ENCODE measurements around the gene ADD3. TPM values are rescaled to one million over a fixed set of nuclear protein-coding genes. Genes with fewer than 3 reads are reported as not detected.

Gene ADD3
- total RNA-seq, 3 donors from 2014 or later (not counting 1 experiment from before 2014, with no cell fraction given): 341 to 437 (median 344) TPM

GRCh38 chr10:110068780-110069179 lies 61.0 kb downstream of the ADD3 start:
- Histone ChIP-seq H3K4me1 (ENCODE audit: control insufficient read depth, insufficient read depth, low read length) (peaks cover 34% of the 10 kb centered on the region), H3K9me3 (ENCODE audit: control insufficient read depth, insufficient read depth, low read length) (no peaks in the 10 kb centered on the region), H3K36me3 (ENCODE audit: control insufficient read depth, insufficient read depth, low read length) (no peaks in the 10 kb centered on the region), H3K27ac (ENCODE audit: low read length) (peak overlapping the region; percentile 85), H3K27me3 (ENCODE audit: control insufficient read depth, insufficient read depth, low read length) (no peaks in the 10 kb centered on the region), H3K4me3 (ENCODE audit: low read length) (no peak overlapping the region)
- Mint-ChIP-seq H3K36me3 (no peaks in the 10 kb centered on the region), H3K27ac (peak overlapping the region; percentile 84 to 92), H3K9me3 (no peaks in the 10 kb centered on the region), H3K27me3 (ENCODE audit: low read depth in 2 of 2) (no peaks in the 10 kb centered on the region), H3K4me1 (peaks cover 72 to 83% of the 10 kb centered on the region in 2 donors), H3K4me3 (peak overlapping the region; percentile 87)
- no peak for TF ChIP-seq CTCF (IDR thresholded peaks at IDR 0.05)
- WGBS (ENCODE audit: insufficient coverage): 46% methylated on average over 6 of the region's 7 CpGs
- DNase-seq (no peak), ATAC-seq (no peak)
- intact Hi-C loops (cut with micrococcal nuclease): loop anchor here (1.0 to 2.0 kb wide), 2 partner anchors 8 to 60 kb away; no protein-coding TSS in a partner anchor

GRCh38 chr10:110069502-110069982 lies 61.8 kb downstream of the ADD3 start:
- ATAC-seq (peak; percentile 79 to 86 (median 79)), DNase-seq (peak in 1 of 2 donors; percentile 71)
- Mint-ChIP-seq H3K4me3 (peak overlapping the region; percentile 87), H3K36me3 (no peaks in the 10 kb centered on the region), H3K27me3 (ENCODE audit: low read depth in 2 of 2) (no peaks in the 10 kb centered on the region), H3K27ac (peak overlapping the region; percentile 84 to 92), H3K4me1 (peaks cover 77 to 83% of the 10 kb centered on the region in 2 donors), H3K9me3 (no peaks in the 10 kb centered on the region)
- no peaks in the 10 kb centered on the region for H3K27me3 ChIP-seq (ENCODE audit: control insufficient read depth, insufficient read depth, low read length)
- intact Hi-C loops (cut with micrococcal nuclease): loop anchor here (2.0 kb wide), 1 partner anchor 61 kb away; no protein-coding TSS in a partner anchor
- H3K4me1 ChIP-seq (ENCODE audit: control insufficient read depth, insufficient read depth, low read length): peaks cover 40% of the 10 kb centered on the region
- WGBS (ENCODE audit: insufficient coverage): no CpG with 5 or more reads among the region's 1 CpG
- no peak overlapping the region for H3K4me3 ChIP-seq (ENCODE audit: low read length)
- no peaks in the 10 kb centered on the region for H3K9me3 ChIP-seq (ENCODE audit: control insufficient read depth, insufficient read depth, low read length)
- peak overlapping the region; percentile 85 for H3K27ac ChIP-seq (ENCODE audit: low read length)
- H3K36me3 ChIP-seq (ENCODE audit: control insufficient read depth, insufficient read depth, low read length): no peaks in the 10 kb centered on the region
- no peak for TF ChIP-seq CTCF (IDR thresholded peaks at IDR 0.05)

GRCh38 chr10:110073896-110074295 lies 66.1 kb downstream of the ADD3 start:
- Mint-ChIP-seq H3K27ac (peak overlapping the region; percentile 84 to 92), H3K36me3 (no peaks in the 10 kb centered on the region), H3K27me3 (ENCODE audit: low read depth in 2 of 2) (no peaks in the 10 kb centered on the region), H3K4me1 (peaks cover 85 to 89% of the 10 kb centered on the region in 2 donors), H3K4me3 (peak overlapping the region; percentile 9), H3K9me3 (no peaks in the 10 kb centered on the region)
- no peak overlapping the region for H3K4me3 ChIP-seq (ENCODE audit: low read length)
- no peak for TF ChIP-seq CTCF (IDR thresholded peaks at IDR 0.05)
- 88% methylated on average over 1 of the region's 2 CpGs for WGBS (ENCODE audit: insufficient coverage)
- intact Hi-C loops (cut with micrococcal nuclease): no loop called here
- peak overlapping the region; percentile 37 for H3K27ac ChIP-seq (ENCODE audit: low read length)
- no peaks in the 10 kb centered on the region for H3K9me3 ChIP-seq (ENCODE audit: control insufficient read depth, insufficient read depth, low read length)
- no peaks in the 10 kb centered on the region for H3K27me3 ChIP-seq (ENCODE audit: control insufficient read depth, insufficient read depth, low read length)
- no peaks in the 10 kb centered on the region for H3K36me3 ChIP-seq (ENCODE audit: control insufficient read depth, insufficient read depth, low read length)
- DNase-seq: no peak
- peaks cover 40% of the 10 kb centered on the region for H3K4me1 ChIP-seq (ENCODE audit: control insufficient read depth, insufficient read depth, low read length)
- ATAC-seq: no peak

GRCh38 chr10:110074298-110074697 lies 66.5 kb downstream of the ADD3 start:
- Mint-ChIP-seq H3K36me3 (no peaks in the 10 kb centered on the region), H3K4me3 (peak overlapping the region; percentile 9), H3K4me1 (peaks cover 86 to 90% of the 10 kb centered on the region in 2 donors), H3K9me3 (no peaks in the 10 kb centered on the region), H3K27ac (peak overlapping the region; percentile 84 to 92), H3K27me3 (ENCODE audit: low read depth in 2 of 2) (no peaks in the 10 kb centered on the region)
- Histone ChIP-seq H3K9me3 (ENCODE audit: control insufficient read depth, insufficient read depth, low read length) (no peaks in the 10 kb centered on the region), H3K4me1 (ENCODE audit: control insufficient read depth, insufficient read depth, low read length) (peaks cover 41% of the 10 kb centered on the region), H3K27me3 (ENCODE audit: control insufficient read depth, insufficient read depth, low read length) (no peaks in the 10 kb centered on the region), H3K36me3 (ENCODE audit: control insufficient read depth, insufficient read depth, low read length) (no peaks in the 10 kb centered on the region), H3K4me3 (ENCODE audit: low read length) (no peak overlapping the region), H3K27ac (ENCODE audit: low read length) (peak overlapping the region; percentile 37)
- no peak for ATAC-seq
- WGBS (ENCODE audit: insufficient coverage): 54% methylated on average over 2 of the region's 3 CpGs
- intact Hi-C loops (cut with micrococcal nuclease): no loop called here
- no peak for DNase-seq
- no peak for TF ChIP-seq CTCF (IDR thresholded peaks at IDR 0.05)

All from natural killer cell (primary cell).